Naive B cell (primary cell): Measurements from ENCODE around the gene EHMT2. TPM values are rescaled to one million over a fixed set of nuclear protein-coding genes. Genes with fewer than 3 reads are reported as not detected.
A peak's percentile ranks its signal among the peaks of the same experiment; 100 is the strongest.

Experiments
- ATAC-seq, 2 donors: fragments of 150-1000 bp; cut with Tn5 transposase; 2 replicates each; pipeline ENCODE4 v1.10.0; 2021; ENCODE audit warnings: low read depth in 2 of 2, mild to moderate bottlenecking in 2 of 2, moderate library complexity in 2 of 2
- DNase-seq: peaks from one replicate; pipeline ENCODE4 v3.0.0; 2022
- H3K27ac Mint-ChIP-seq, 6 donors: one replicate each; pipeline ENCODE4 v1.8.0; 2020 to 2022; ENCODE audit warnings: mild to moderate bottlenecking in 6 of 6, mixed read lengths in 6 of 6, moderate library complexity in 5 of 6, inconsistent platforms in 2 of 6
- H3K27me3 Mint-ChIP-seq, 3 donors: one replicate each; pipeline ENCODE4 v1.8.0; 2021 to 2022; ENCODE audit warnings: mixed read lengths in 3 of 3, mild to moderate bottlenecking in 1 of 3
- H3K36me3 Mint-ChIP-seq, 2 donors: one replicate each; pipeline ENCODE4 v1.8.0; 2020 to 2022; ENCODE audit warnings: mixed read lengths in 2 of 2, inconsistent platforms in 1 of 2, mild to moderate bottlenecking in 1 of 2
- H3K4me1 Mint-ChIP-seq, 3 donors: one replicate each; pipeline ENCODE4 v1.8.0; 2020 to 2022; ENCODE audit warnings: mixed read lengths in 3 of 3, inconsistent platforms in 1 of 3, mild to moderate bottlenecking in 1 of 3, moderate library complexity in 1 of 3
- H3K4me3 Mint-ChIP-seq, 8 donors: one replicate each; pipeline ENCODE4 v1.8.0; 2020 to 2022; ENCODE audit warnings: mild to moderate bottlenecking in 8 of 8, mixed read lengths in 8 of 8, moderate library complexity in 8 of 8, inconsistent platforms in 2 of 8
- H3K9me3 Mint-ChIP-seq, 7 donors: one replicate each; pipeline ENCODE4 v1.8.0; 2020 to 2022; ENCODE audit warnings: mixed read lengths in 7 of 7, mild to moderate bottlenecking in 5 of 7, inconsistent platforms in 2 of 7, moderate library complexity in 1 of 7
- polyA plus RNA-seq, 6 donors: library from polyadenylated mRNA; unstranded; fragments of 300-500 nt; fragmentation: Illumina TruSeq; gene quantifications; one replicate each; pipeline ENCODE4 v1.2.3, GENCODE V29; 2021; ENCODE audit warnings: low read depth in 6 of 6

The EHMT2 gene
- polyA plus RNA-seq, 6 donors from 2014 or later: 29.9 to 50.7 (median 35.9) TPM

GRCh38 chr6:31880616-31881015 lies 16.9 kb downstream of the EHMT2 start:
- Mint-ChIP-seq H3K27ac (no peak overlapping the region), H3K9me3 (no peaks in the 10 kb centered on the region), H3K27me3 (no peaks in the 10 kb centered on the region), H3K4me1 (peaks cover 0 to 5% (median 4%) of the 10 kb centered on the region in 3 donors), H3K36me3 (peaks cover 16 to 34% of the 10 kb centered on the region in 2 donors), H3K4me3 (no peak overlapping the region)
- ATAC-seq (no peak), DNase-seq (no peak)

GRCh38 chr6:31879901-31880300 lies 17.6 kb downstream of the EHMT2 start:
- Mint-ChIP-seq H3K9me3 (no peaks in the 10 kb centered on the region), H3K27ac (no peak overlapping the region), H3K4me3 (no peak overlapping the region), H3K4me1 (peaks cover 0 to 5% (median 4%) of the 10 kb centered on the region in 3 donors), H3K36me3 (peaks cover 13 to 34% of the 10 kb centered on the region in 2 donors), H3K27me3 (no peaks in the 10 kb centered on the region)
- DNase-seq (no peak), ATAC-seq (no peak)

GRCh38 chr6:31879143-31879542 lies 18.4 kb downstream of the EHMT2 start:
- H3K27me3 Mint-ChIP-seq: no peaks in the 10 kb centered on the region
- no peak for ATAC-seq
- H3K4me3 Mint-ChIP-seq: no peak overlapping the region
- H3K27ac Mint-ChIP-seq: peak overlapping the region in 2 of 6 donors; percentile 33 to 63
- H3K9me3 Mint-ChIP-seq: no peaks in the 10 kb centered on the region
- H3K36me3 Mint-ChIP-seq: peaks cover 13 to 34% of the 10 kb centered on the region in 2 donors
- no peak for DNase-seq
- peaks cover 0 to 5% (median 4%) of the 10 kb centered on the region in 3 donors for H3K4me1 Mint-ChIP-seq

- ATAC-seq (no peak), DNase-seq (no peak)
- Mint-ChIP-seq H3K9me3 (no peaks in the 10 kb centered on the region), H3K4me1 (peaks cover 0 to 5% (median 4%) of the 10 kb centered on the region in 3 donors), H3K27ac (peak within 1 kb of the TSS in 3 of 6 donors; percentile 28 to 63 (median 33)), H3K27me3 (no peaks in the 10 kb centered on the region), H3K36me3 (peaks cover 13 to 34% of the 10 kb centered on the region in 2 donors), H3K4me3 (no peak within 1 kb of the TSS)
These were observed 18.8 kb downstream of the EHMT2 start, which contains the start of gene SLC44A4 for GRCh38 chr6:31878726-31879125. Gene SLC44A4 (minus strand): TSS chr6:31878997. CDS start chr6:31878980, 17 bp downstream.

GRCh38 chr6:31878222-31878621 lies 19.3 kb downstream of the EHMT2 start:
- no peaks in the 10 kb centered on the region for H3K27me3 Mint-ChIP-seq
- no peak overlapping the region for H3K4me3 Mint-ChIP-seq
- no peak for ATAC-seq
- peaks cover 13 to 34% of the 10 kb centered on the region in 2 donors for H3K36me3 Mint-ChIP-seq
- DNase-seq: no peak
- H3K27ac Mint-ChIP-seq: peak overlapping the region in 2 of 6 donors; percentile 28 to 57
- H3K9me3 Mint-ChIP-seq: no peaks in the 10 kb centered on the region
- peaks cover 0 to 5% (median 4%) of the 10 kb centered on the region in 3 donors for H3K4me1 Mint-ChIP-seq

GRCh38 chr6:31877651-31878161 lies 19.8 kb downstream of the EHMT2 start:
- H3K4me3 Mint-ChIP-seq: no peak overlapping the region

GRCh38 chr6:31877125-31877650 lies 20.3 kb downstream of the EHMT2 start:
- Mint-ChIP-seq H3K4me3 (no peak overlapping the region), H3K27ac (no peak overlapping the region), H3K4me1 (peaks cover 0 to 5% (median 4%) of the 10 kb centered on the region in 3 donors), H3K9me3 (no peaks in the 10 kb centered on the region), H3K36me3 (peaks cover 13 to 26% of the 10 kb centered on the region in 2 donors), H3K27me3 (peaks cover 0 to under 1% (median 0%) of the 10 kb centered on the region in 3 donors)
- ATAC-seq (no peak), DNase-seq (no peak)

More at GRCh38 chr6:31877651-31878161, 19.8 kb downstream of the EHMT2 start:
- peaks cover 13 to 31% of the 10 kb centered on the region in 2 donors for H3K36me3 Mint-ChIP-seq
- no peaks in the 10 kb centered on the region for H3K9me3 Mint-ChIP-seq
- peak overlapping the region in 1 of 6 donors; percentile 25 for H3K27ac Mint-ChIP-seq
- peaks cover 0 to 5% (median 4%) of the 10 kb centered on the region in 3 donors for H3K4me1 Mint-ChIP-seq
- DNase-seq (no peak), ATAC-seq (no peak)
- no peaks in the 10 kb centered on the region for H3K27me3 Mint-ChIP-seq

- Mint-ChIP-seq H3K27me3 (peaks cover 0 to 7% (median 0%) of the 10 kb centered on the region in 3 donors), H3K9me3 (no peaks in the 10 kb centered on the region), H3K4me3 (no peak overlapping the region), H3K36me3 (peaks cover 11 to 18% of the 10 kb centered on the region in 2 donors), H3K4me1 (peaks cover 0 to 3% (median 2%) of the 10 kb centered on the region in 3 donors), H3K27ac (no peak overlapping the region)
- DNase-seq (no peak), ATAC-seq (no peak)
These were observed 21.1 kb downstream of the EHMT2 start for GRCh38 chr6:31876357-31876756.

GRCh38 chr6:31875877-31876276 lies 21.6 kb downstream of the EHMT2 start:
- no peak for DNase-seq
- Mint-ChIP-seq H3K27me3 (peaks cover 0 to 7% (median 0%) of the 10 kb centered on the region in 3 donors), H3K27ac (peak overlapping the region in 3 of 6 donors; percentile 84 to 96 (median 86)), H3K9me3 (no peaks in the 10 kb centered on the region), H3K36me3 (peaks cover 6 to 13% of the 10 kb centered on the region in 2 donors), H3K4me3 (no peak overlapping the region), H3K4me1 (no peaks in the 10 kb centered on the region)
- no peak for ATAC-seq

GRCh38 chr6:31874836-31875572 lies 22.5 kb downstream of the EHMT2 start:
- DNase-seq: no peak

GRCh38 chr6:31874084-31874670 lies 23.3 kb downstream of the EHMT2 start:
- ATAC-seq (no peak), DNase-seq (no peak)
- Mint-ChIP-seq H3K4me1 (no peaks in the 10 kb centered on the region), H3K36me3 (no peaks in the 10 kb centered on the region), H3K4me3 (no peak overlapping the region), H3K27ac (peak overlapping the region in 2 of 6 donors; percentile 57 to 61), H3K27me3 (peaks cover 0 to 7% (median 0%) of the 10 kb centered on the region in 3 donors), H3K9me3 (no peaks in the 10 kb centered on the region)

More at GRCh38 chr6:31874836-31875572, 22.5 kb downstream of the EHMT2 start:
- Mint-ChIP-seq H3K27me3 (peaks cover 0 to 7% (median 0%) of the 10 kb centered on the region in 3 donors), H3K4me3 (no peak overlapping the region), H3K27ac (peak overlapping the region in 1 of 6 donors; percentile 84), H3K9me3 (no peaks in the 10 kb centered on the region), H3K36me3 (peaks cover 5 to 8% of the 10 kb centered on the region in 2 donors), H3K4me1 (no peaks in the 10 kb centered on the region)
- ATAC-seq: no peak

- H3K27ac Mint-ChIP-seq: no peak overlapping the region
- no peaks in the 10 kb centered on the region for H3K4me1 Mint-ChIP-seq
- DNase-seq: no peak
- no peaks in the 10 kb centered on the region for H3K36me3 Mint-ChIP-seq
- no peaks in the 10 kb centered on the region for H3K9me3 Mint-ChIP-seq
- H3K4me3 Mint-ChIP-seq: no peak overlapping the region
- no peak for ATAC-seq
- peaks cover 0 to 7% (median 0%) of the 10 kb centered on the region in 3 donors for H3K27me3 Mint-ChIP-seq
These were observed 26.3 kb downstream of the EHMT2 start for GRCh38 chr6:31871046-31871659.

- Mint-ChIP-seq H3K4me1 (no peaks in the 10 kb centered on the region), H3K9me3 (no peaks in the 10 kb centered on the region), H3K27me3 (peaks cover 0 to 7% (median 0%) of the 10 kb centered on the region in 3 donors), H3K4me3 (no peak overlapping the region), H3K27ac (no peak overlapping the region), H3K36me3 (no peaks in the 10 kb centered on the region)
- DNase-seq (no peak), ATAC-seq (no peak)
These were observed 27.0 kb downstream of the EHMT2 start for GRCh38 chr6:31870385-31870921.
